Spleen (tissue), 11 donors: ENCODE measurements around the gene UBTFL1. TPM values are rescaled to one million over a fixed set of nuclear protein-coding genes. Genes with fewer than 3 reads are reported as not detected.

Source experiments
- polyA plus RNA-seq, 3 donors: library from polyadenylated mRNA; stranded (reverse); fragments of 200-250 nt; gene quantifications; one replicate each; pipeline ENCODE4 v1.2.1, GENCODE V29; 2013
- small RNA-seq, 4 donors: library from RNA; depleted of rRNA; stranded (forward); fragments of <200 nt; gene quantifications; one replicate each; pipeline ENCODE3, GENCODE V24; 2016
- total RNA-seq, 7 donors: library from RNA; depleted of rRNA in 3 of 7; stranded (reverse); fragments of >200 nt in 3 of 7; fragmentation: NEBNext Ultra II Directional in 4 of 7; extraction: Animal tissue kit (Norgen Biotek cat#: 25700) in 4 of 7; gene quantifications; one replicate each; pipeline versions ENCODE4 v1.1.0 to v1.2.1, GENCODE V29; 2016 to 2021
- donor health status: healthy with polysubstance abuse.
- donor health status: DM: no; HTN: no; CAD: no; lungs with moderate emphysema.
- donor health status: DM: no; HTN: no; CAD: no.
- donor health status: Bipolar disorder and iron deficiency.
- donor health status: healthy.
- donor health status: DM: no; HTN: no; CAD: no.
- donor health status: DM: yes; HTN: yes; CAD: no.

The UBTFL1 gene
- total and polyA plus RNA-seq, 10 donors: not detected

Small RNAs within 50 kb of the gene (small RNA-seq; reads per million reads assigned to genes)
- gene AP000827.1: 0 reads per million in 4 donors
- 0 reads per million in 4 donors for gene RF00275

Other genes starting within 250 kb of the UBTFL1 start
- not detected for gene TRIM64B, start 207.5 kb upstream of the UBTFL1 start, total RNA-seq
- gene TRIM64B, start 207.5 kb upstream of the UBTFL1 start, polyA plus RNA-seq: not detected
- gene TRIM49D1, start 163.7 kb upstream of the UBTFL1 start, total RNA-seq: not detected
- gene TRIM49D1, start 163.7 kb upstream of the UBTFL1 start, polyA plus RNA-seq: not detected
- gene TRIM49D2, start 161.9 kb upstream of the UBTFL1 start, total RNA-seq: not detected
- not detected for gene TRIM49D2, start 161.9 kb upstream of the UBTFL1 start, polyA plus RNA-seq
- not detected for gene TRIM64, start 119.9 kb upstream of the UBTFL1 start, total RNA-seq
- not detected for gene TRIM64, start 119.9 kb upstream of the UBTFL1 start, polyA plus RNA-seq
- gene TRIM49C, start 54.8 kb upstream of the UBTFL1 start, total RNA-seq: not detected
- not detected for gene TRIM49C, start 54.8 kb upstream of the UBTFL1 start, polyA plus RNA-seq
- 10 to 100 TPM in 2 of 7 donors, 1 to 10 TPM in 5; 3.0 to 12.3 (median 5.4) TPM for gene NAALAD2, start 48.7 kb downstream of the UBTFL1 start, total RNA-seq
- gene NAALAD2, start 48.7 kb downstream of the UBTFL1 start, polyA plus RNA-seq: 1 to 10 TPM in 2 of 3 donors, under 1 TPM in 1; 0.67 to 1.2 (median 1.2) TPM
- 10 to 100 TPM; 36.3 to 82.6 (median 52.5) TPM for gene CHORDC1, start 137.1 kb downstream of the UBTFL1 start, total RNA-seq
- gene CHORDC1, start 137.1 kb downstream of the UBTFL1 start, polyA plus RNA-seq: 10 to 100 TPM; 21.0 to 31.4 (median 22.1) TPM